Breast epithelium (tissue), 3 donors: ENCODE results near the gene OLR1.

ENCODE experiments used
- CTCF ChIP-seq, 3 donors: fragments of 450-650 bp; IDR thresholded peaks; one replicate each; pipeline ENCODE4 v1.5.1; 2016 to 2017; ENCODE audit warnings: antibody characterized with exemption in 3 of 3, mild to moderate bottlenecking in 3 of 3, moderate library complexity in 3 of 3
- POLR2A ChIP-seq: fragments of 450-650 bp; IDR thresholded peaks from one replicate; pipeline ENCODE4 v1.6.1; 2016; ENCODE audit warnings: antibody characterized with exemption, mild to moderate bottlenecking, moderate library complexity
- POLR2AphosphoS5 ChIP-seq, 3 donors: sonication (generic); formaldehyde crosslinking; IDR thresholded peaks; one replicate each; pipeline ENCODE4 v1.6.1; 2017; ENCODE audit warnings: antibody characterized with exemption in 3 of 3

- TF ChIP-seq POLR2A (no peak), CTCF (IDR thresholded peaks at IDR 0.05) (no peak), POLR2AphosphoS5 (IDR thresholded peaks at IDR 0.05) (no peak)
These were observed 56.0 kb downstream of the OLR1 start for GRCh38 chr12:10115890-10116289.
